HepG2 (cell line): ENCODE data around the gene TBL3. TPM values are rescaled to one million over a fixed set of nuclear protein-coding genes. Genes with fewer than 3 reads are reported as not detected.

ENCODE experiments used
- ARID5B ChIP-seq: IDR thresholded peaks from 2 replicates; pipeline ENCODE4 v1.4.0; 2020; ENCODE audit warnings: mild to moderate bottlenecking, missing genetic modification reagents
- DR1 ChIP-seq: sonication (generic); formaldehyde crosslinking; IDR thresholded peaks from 2 replicates; pipeline ENCODE4 v1.8.0; 2021; ENCODE audit warnings: mild to moderate bottlenecking, missing genetic modification reagents, inconsistent platforms
- IKZF1 ChIP-seq: fragments of 450-650 bp; IDR thresholded peaks from 2 replicates; pipeline ENCODE4 v1.7.1; 2016
- NFKBIZ ChIP-seq: IDR thresholded peaks from 2 replicates; pipeline ENCODE4 v1.6.1; 2018; ENCODE audit warnings: missing genetic modification reagents, missing compliant biosample characterization
- SRF ChIP-seq: IDR thresholded peaks from 2 replicates; pipeline ENCODE4 v1.6.1; 2011; ENCODE audit warnings: mild to moderate bottlenecking, low read depth, low read length, moderate library complexity
- ZNF207 ChIP-seq: fragments of 450-650 bp; IDR thresholded peaks from 2 replicates; pipeline ENCODE4 v1.6.1; 2016; ENCODE audit warnings: antibody characterized with exemption, borderline replicate concordance
- ZNF234 ChIP-seq: sonication (generic); formaldehyde crosslinking; conservative IDR thresholded peaks from 2 replicates; pipeline ENCODE4 v1.5.1; 2020; ENCODE audit warnings: mild to moderate bottlenecking, missing genetic modification reagents
- polyA plus RNA-seq, 8 experiments: library from polyadenylated mRNA; depleted of rRNA in 3 of 8; stranded (reverse) in 7 of 8; unstranded in 1 of 8; fragments of >200 nt; fragmentation: Illumina TruSeq in 4 of 8; extraction: Trizol in 4 of 8; gene quantifications; 2 replicates each; pipeline versions ENCODE4 v1.2.1 to v1.2.3, GENCODE V29; 2011 to 2016; ENCODE audit warnings: low read depth in 4 of 8, missing spikeins in 1 of 8, mixed read lengths in 1 of 8; ENCODE audit not compliant: insufficient read depth in 1 of 8
- total RNA-seq, 5 experiments: library from RNA; depleted of rRNA; stranded (reverse); fragments of >200 nt; fragmentation: Illumina TruSeq; extraction: Trizol; gene quantifications; 2 replicates each; pipeline ENCODE4 v1.2.3, GENCODE V29; 2016; ENCODE audit warnings: low read depth in 1 of 5
- TF ChIP-seq, protein P1 (sequence below), 2 experiments: sonication (generic) in 1 of 2; formaldehyde crosslinking in 1 of 2; IDR thresholded peaks; 2 replicates each; pipeline versions ENCODE4 v1.6.1 to v1.9.0; 2014 to 2022; ENCODE audit warnings: antibody characterized with exemption in 1 of 2, borderline replicate concordance in 1 of 2, inconsistent platforms in 1 of 2, low read depth in 1 of 2, missing genetic modification reagents in 1 of 2
- TF ChIP-seq, protein P2 (sequence below): sonication (generic); formaldehyde crosslinking; IDR thresholded peaks from 2 replicates; pipeline ENCODE4 v1.4.0; 2020; ENCODE audit warnings: mild to moderate bottlenecking, missing genetic modification reagents

The TBL3 gene
- total and polyA plus RNA-seq, 2 of the 13 experiments (the other 11 are each of a cell fraction or from before 2014, with no cell fraction given), result 16.8 to 38.0 TPM

GRCh38 chr16:1983544-1984346 lies 11.9 kb downstream of the TBL3 start, which contains the start of gene GFER (continued):
- TF ChIP-seq, protein P1, sequence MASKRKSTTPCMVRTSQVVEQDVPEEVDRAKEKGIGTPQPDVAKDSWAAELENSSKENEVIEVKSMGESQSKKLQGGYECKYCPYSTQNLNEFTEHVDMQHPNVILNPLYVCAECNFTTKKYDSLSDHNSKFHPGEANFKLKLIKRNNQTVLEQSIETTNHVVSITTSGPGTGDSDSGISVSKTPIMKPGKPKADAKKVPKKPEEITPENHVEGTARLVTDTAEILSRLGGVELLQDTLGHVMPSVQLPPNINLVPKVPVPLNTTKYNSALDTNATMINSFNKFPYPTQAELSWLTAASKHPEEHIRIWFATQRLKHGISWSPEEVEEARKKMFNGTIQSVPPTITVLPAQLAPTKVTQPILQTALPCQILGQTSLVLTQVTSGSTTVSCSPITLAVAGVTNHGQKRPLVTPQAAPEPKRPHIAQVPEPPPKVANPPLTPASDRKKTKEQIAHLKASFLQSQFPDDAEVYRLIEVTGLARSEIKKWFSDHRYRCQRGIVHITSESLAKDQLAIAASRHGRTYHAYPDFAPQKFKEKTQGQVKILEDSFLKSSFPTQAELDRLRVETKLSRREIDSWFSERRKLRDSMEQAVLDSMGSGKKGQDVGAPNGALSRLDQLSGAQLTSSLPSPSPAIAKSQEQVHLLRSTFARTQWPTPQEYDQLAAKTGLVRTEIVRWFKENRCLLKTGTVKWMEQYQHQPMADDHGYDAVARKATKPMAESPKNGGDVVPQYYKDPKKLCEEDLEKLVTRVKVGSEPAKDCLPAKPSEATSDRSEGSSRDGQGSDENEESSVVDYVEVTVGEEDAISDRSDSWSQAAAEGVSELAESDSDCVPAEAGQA (IDR thresholded peaks at IDR 0.05; ENCODE audit: low read depth), result peak; percentile 79
- TF ChIP-seq, protein P1 (CRISPR knock-in tag; IDR thresholded peaks at IDR 0.05; ENCODE audit: borderline replicate concordance), result no peak
- 0 out of 2 replicates have a peak, but pooled peaks have one; percentile 44 for TF ChIP-seq DR1 (CRISPR knock-in tag)
- TF ChIP-seq ZNF207, result no peak
- peak; percentile 78; the same call in 1 of the 2 replicates for TF ChIP-seq ZNF234 (CRISPR knock-in tag)
- TF ChIP-seq, protein P2, sequence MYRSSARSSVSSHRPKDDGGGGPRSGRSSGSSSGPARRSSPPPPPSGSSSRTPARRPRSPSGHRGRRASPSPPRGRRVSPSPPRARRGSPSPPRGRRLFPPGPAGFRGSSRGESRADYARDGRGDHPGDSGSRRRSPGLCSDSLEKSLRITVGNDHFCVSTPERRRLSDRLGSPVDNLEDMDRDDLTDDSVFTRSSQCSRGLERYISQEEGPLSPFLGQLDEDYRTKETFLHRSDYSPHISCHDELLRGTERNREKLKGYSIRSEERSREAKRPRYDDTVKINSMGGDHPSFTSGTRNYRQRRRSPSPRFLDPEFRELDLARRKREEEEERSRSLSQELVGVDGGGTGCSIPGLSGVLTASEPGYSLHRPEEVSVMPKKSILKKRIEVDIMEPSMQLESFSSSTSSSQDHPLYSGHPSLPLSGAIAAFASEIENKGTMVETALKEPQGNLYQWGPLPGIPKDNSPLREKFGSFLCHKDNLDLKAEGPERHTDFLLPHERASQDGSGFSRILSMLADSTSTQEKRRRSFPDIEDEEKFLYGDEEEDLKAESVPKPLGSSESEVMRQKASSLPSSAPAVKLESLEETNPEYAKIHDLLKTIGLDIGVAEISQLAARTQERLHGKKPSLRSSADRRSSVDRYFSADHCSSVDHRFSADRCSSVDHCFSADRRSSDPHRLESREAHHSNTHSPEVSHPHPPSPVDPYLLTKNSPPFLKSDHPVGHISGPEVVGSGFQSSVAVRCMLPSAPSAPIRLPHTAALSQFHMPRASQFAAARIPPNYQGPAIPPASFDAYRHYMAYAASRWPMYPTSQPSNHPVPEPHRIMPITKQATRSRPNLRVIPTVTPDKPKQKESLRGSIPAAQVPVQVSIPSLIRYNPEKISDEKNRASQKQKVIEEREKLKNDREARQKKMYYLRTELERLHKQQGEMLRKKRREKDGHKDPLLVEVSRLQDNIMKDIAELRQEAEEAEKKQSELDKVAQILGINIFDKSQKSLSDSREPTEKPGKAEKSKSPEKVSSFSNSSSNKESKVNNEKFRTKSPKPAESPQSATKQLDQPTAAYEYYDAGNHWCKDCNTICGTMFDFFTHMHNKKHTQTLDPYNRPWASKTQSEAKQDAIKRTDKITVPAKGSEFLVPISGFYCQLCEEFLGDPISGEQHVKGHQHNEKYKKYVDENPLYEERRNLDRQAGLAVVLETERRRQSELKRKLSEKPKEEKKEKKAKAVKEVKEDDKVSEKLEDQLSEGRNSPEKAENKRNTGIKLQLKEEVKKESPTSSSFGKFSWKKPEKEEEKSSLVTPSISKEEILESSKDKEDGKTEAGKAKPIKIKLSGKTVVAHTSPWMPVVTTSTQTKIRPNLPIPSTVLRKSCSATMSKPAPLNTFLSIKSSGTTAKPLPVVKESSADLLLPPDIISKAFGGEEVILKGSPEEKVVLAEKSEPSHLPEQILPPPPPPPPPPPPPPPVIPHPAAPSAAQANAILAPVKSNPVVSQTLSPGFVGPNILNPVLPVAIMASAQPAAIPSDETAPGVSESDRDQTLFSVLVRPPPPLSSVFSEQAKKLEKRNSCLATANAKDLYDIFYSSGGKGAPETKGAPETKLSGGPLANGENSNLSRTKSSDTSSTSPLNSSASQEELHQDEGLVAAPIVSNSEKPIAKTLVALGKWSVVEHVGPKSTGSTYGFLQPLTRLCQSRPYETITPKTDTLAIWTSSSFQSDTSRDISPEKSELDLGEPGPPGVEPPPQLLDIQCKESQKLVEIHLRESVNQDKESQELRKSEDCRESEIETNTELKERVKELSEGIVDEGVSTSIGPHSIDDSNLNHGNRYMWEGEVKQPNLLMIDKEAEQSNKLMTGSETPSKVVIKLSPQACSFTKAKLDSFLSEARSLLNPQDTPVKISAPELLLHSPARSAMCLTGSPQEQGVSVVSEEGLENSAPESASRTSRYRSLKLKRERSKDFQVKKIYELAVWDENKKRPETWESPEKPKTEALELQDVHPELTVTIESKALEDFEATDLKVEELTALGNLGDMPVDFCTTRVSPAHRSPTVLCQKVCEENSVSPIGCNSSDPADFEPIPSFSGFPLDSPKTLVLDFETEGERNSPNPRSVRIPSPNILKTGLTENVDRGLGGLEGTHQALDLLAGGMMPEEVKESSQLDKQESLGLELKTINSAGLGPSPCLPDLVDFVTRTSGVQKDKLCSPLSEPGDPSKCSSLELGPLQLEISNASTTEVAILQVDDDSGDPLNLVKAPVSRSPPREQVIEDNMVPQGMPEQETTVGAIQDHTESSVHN (CRISPR knock-in tag), result no peak
- TF ChIP-seq IKZF1, result no peak
- peak; percentile 9; the same call in 1 of the 2 replicates for TF ChIP-seq ARID5B (CRISPR knock-in tag)
- 0 out of 2 replicates have a peak, but pooled peaks have one; percentile 32 for TF ChIP-seq NFKBIZ (CRISPR knock-in tag)
- no peak for TF ChIP-seq SRF
